ENCODE data around the gene ALPL. TPM values are rescaled to one million over a fixed set of nuclear protein-coding genes. Genes with fewer than 3 reads are reported as not detected.
"Not testable (repeated sequence)": the region's sequence is repeated elsewhere in the genome, so short reads cannot be mapped to it uniquely, and the experiment has no call there.

The ALPL gene
- total RNA-seq, 2 donors from 2014 or later, result 1.6 to 1.7 TPM

GRCh38 chr1:21563971-21564370 is 54.7 kb downstream of the ALPL start:
- Histone ChIP-seq H3K27me3 (no peaks in the 10 kb centered on the region), H3K9me3 (no peaks in the 10 kb centered on the region), H3K27ac (no peak overlapping the region), H3K4me1 (no peaks in the 10 kb centered on the region), H3K9ac (ENCODE audit: low read depth in 2 of 2, low read length in 2 of 2) (no peak overlapping the region), H3K36me3 (no peaks in the 10 kb centered on the region), H3K4me3 (no peak overlapping the region)
- DNase-seq, result no peak
- no peak for TF ChIP-seq CTCF (IDR thresholded peaks at IDR 0.05)
- intact Hi-C loops (cut with DNase I), result no loop called here

- no peak for DNase-seq
- H3K36me3 ChIP-seq, result no peaks in the 10 kb centered on the region
- no peaks in the 10 kb centered on the region for H3K9me3 ChIP-seq
- H3K4me3 ChIP-seq, result no peak overlapping the region
- no peak overlapping the region for H3K9ac ChIP-seq (ENCODE audit: low read depth in 2 of 2, low read length in 2 of 2)
- H3K4me1 ChIP-seq, result no peaks in the 10 kb centered on the region
- no peak for TF ChIP-seq CTCF (IDR thresholded peaks at IDR 0.05)
- intact Hi-C loops (cut with DNase I), result no loop called here
- no peak overlapping the region for H3K27ac ChIP-seq
- H3K27me3 ChIP-seq, result no peaks in the 10 kb centered on the region
Measured at GRCh38 chr1:21564521-21565095, 55.4 kb downstream of the ALPL start.

GRCh38 chr1:21565285-21565684 is 56.1 kb downstream of the ALPL start:
- Histone ChIP-seq H3K27me3 (no peaks in the 10 kb centered on the region), H3K27ac (no peak overlapping the region), H3K36me3 (no peaks in the 10 kb centered on the region), H3K4me3 (no peak overlapping the region), H3K9me3 (no peaks in the 10 kb centered on the region), H3K9ac (ENCODE audit: low read depth in 2 of 2, low read length in 2 of 2) (no peak overlapping the region), H3K4me1 (no peaks in the 10 kb centered on the region)
- TF ChIP-seq CTCF (IDR thresholded peaks at IDR 0.05), result no peak
- intact Hi-C loops (cut with DNase I), result no loop called here
- no peak for DNase-seq

- H3K27ac ChIP-seq; H3K9ac ChIP-seq (ENCODE audit: low read depth in 2 of 2, low read length in 2 of 2); DNase-seq; intact Hi-C loops (cut with DNase I); H3K4me3 ChIP-seq; H3K27me3 ChIP-seq; H3K36me3 ChIP-seq; H3K4me1 ChIP-seq; H3K9me3 ChIP-seq: not testable (repeated sequence)
Measured at GRCh38 chr1:21566361-21566760, 57.1 kb downstream of the ALPL start.

GRCh38 chr1:21567241-21568005 is 58.2 kb downstream of the ALPL start:
- TF ChIP-seq CTCF (IDR thresholded peaks at IDR 0.05), result no peak
- H3K27me3 ChIP-seq, result no peaks in the 10 kb centered on the region
- H3K36me3 ChIP-seq, result no peaks in the 10 kb centered on the region
- H3K4me3 ChIP-seq, result no peak overlapping the region
- H3K27ac ChIP-seq, result no peak overlapping the region
- H3K9me3 ChIP-seq, result no peaks in the 10 kb centered on the region
- H3K4me1 ChIP-seq, result no peaks in the 10 kb centered on the region
- intact Hi-C loops (cut with DNase I), result no loop called here
- DNase-seq, result no peak
- H3K9ac ChIP-seq (ENCODE audit: low read depth in 2 of 2, low read length in 2 of 2), result no peak overlapping the region
